Panc1 (cell line): ENCODE results near the gene KCNK6.

ENCODE experiments used
- CTCF ChIP-seq: fragments of 450-650 bp; IDR thresholded peaks from 2 replicates; pipeline ENCODE4 v1.5.1; 2017; ENCODE audit warnings: mild to moderate bottlenecking
- POLR2AphosphoS5 ChIP-seq: IDR thresholded peaks from 2 replicates; pipeline ENCODE4 v1.6.1; 2012; ENCODE audit warnings: mild to moderate bottlenecking, low read depth, low read length, moderate library complexity
- REST ChIP-seq, 2 experiments: IDR thresholded peaks; 2 replicates each; pipeline ENCODE4 v1.6.1; 2011 to 2012; ENCODE audit warnings: low read depth in 2 of 2, control low read depth in 1 of 2, low read length in 1 of 2, mild to moderate bottlenecking in 1 of 2, moderate library complexity in 1 of 2; ENCODE audit not compliant: insufficient read depth in 1 of 2
- SIN3A ChIP-seq: IDR thresholded peaks from 2 replicates; pipeline ENCODE4 v1.6.1; 2012; ENCODE audit warnings: low read depth, mild to moderate bottlenecking, low read length, moderate library complexity, borderline replicate concordance; ENCODE audit not compliant: insufficient read depth
- TCF7L2 ChIP-seq: IDR thresholded peaks from 2 replicates; pipeline ENCODE4 v1.6.1; 2011; ENCODE audit warnings: mild to moderate bottlenecking, low read depth, low read length, inconsistent platforms

- TF ChIP-seq CTCF (no peak), SIN3A (no peak), POLR2AphosphoS5 (no peak), REST (IDR thresholded peaks at IDR 0.05; ENCODE audit: insufficient read depth in 1 of 2, low read depth in 2 of 2, low read length in 1 of 2) (no peak), TCF7L2 (no peak)
Observed at GRCh38 chr19:38310279-38310670, 9.4 kb upstream of the KCNK6 start.
